Aorta (tissue), 5 donors: ENCODE results near the gene KLC3. TPM values are rescaled to one million over a fixed set of nuclear protein-coding genes. Genes with fewer than 3 reads are reported as not detected.
A peak's percentile ranks its signal among the peaks of the same experiment; 100 is the strongest.

Experiments
- ATAC-seq: fragments of 200-7000 bp; cut with Tn5 transposase; one replicate; pipeline ENCODE4 v1.9.1; 2022; ENCODE audit warnings: moderate library complexity; ENCODE audit not compliant: low FRiP score
- DNase-seq, 2 donors: peaks; one replicate each; pipeline ENCODE4 v3.0.0-alpha.2; 2020
- H3K27ac ChIP-seq, 2 donors: one replicate each; pipeline ENCODE4 v1.5.1; 2013; ENCODE audit warnings: low read length in 2 of 2, mild to moderate bottlenecking in 2 of 2, moderate library complexity in 2 of 2, control low read depth in 1 of 2, inconsistent platforms in 1 of 2, low read depth in 1 of 2
- H3K27me3 ChIP-seq, 2 donors: one replicate each; pipeline ENCODE4 v1.6.1; 2013; ENCODE audit warnings: control low read depth in 1 of 2, low read length in 1 of 2, mild to moderate bottlenecking in 1 of 2, moderate library complexity in 1 of 2; ENCODE audit not compliant: insufficient read depth in 2 of 2, control insufficient read depth in 1 of 2
- H3K36me3 ChIP-seq, 2 donors: one replicate each; pipeline ENCODE4 v1.6.1; 2013; ENCODE audit warnings: control low read depth in 1 of 2, low read length in 1 of 2, mild to moderate bottlenecking in 1 of 2; ENCODE audit not compliant: insufficient read depth in 2 of 2, control insufficient read depth in 1 of 2
- H3K4me1 ChIP-seq, 2 donors: one replicate each; pipeline ENCODE4 v1.6.1; 2013; ENCODE audit warnings: low read length in 2 of 2, control low read depth in 1 of 2, mild to moderate bottlenecking in 1 of 2, moderate library complexity in 1 of 2; ENCODE audit not compliant: insufficient read depth in 2 of 2, control insufficient read depth in 1 of 2
- H3K4me3 ChIP-seq, 2 donors: one replicate each; pipeline ENCODE4 v1.5.1; 2013; ENCODE audit warnings: low read length in 2 of 2, control low read depth in 1 of 2, mild to moderate bottlenecking in 1 of 2
- H3K9me3 ChIP-seq: one replicate; pipeline ENCODE4 v1.6.1; 2013; ENCODE audit warnings: mild to moderate bottlenecking, low read length; ENCODE audit not compliant: control insufficient read depth
- WGBS, 2 donors: extraction: QIAGEN DNeasy Blood & Tissue Kit; methylation state at CpG; one replicate each; pipeline ENCODE4 v1.1.7; 2013; 5-methylcytosine and 5-hydroxymethylcytosine counted together
- intact Hi-C, 2 donors: fragments of 100-400 bp; cut with DNase I; formaldehyde crosslinking; loops; one replicate each; pipeline versions ENCODE4 v1.14.2 to v1.15.0; 2022
- polyA plus RNA-seq, 2 donors: library from polyadenylated mRNA; stranded (reverse); fragments of 200-250 nt; gene quantifications; one replicate each; pipeline ENCODE4 v1.2.3, GENCODE V29; 2013
- total RNA-seq, 2 donors: library from RNA; stranded (reverse); fragmentation: NEBNext Ultra II Directional; extraction: Animal tissue kit (Norgen Biotek cat#: 25700); gene quantifications; one replicate each; pipeline ENCODE4 v1.2.1, GENCODE V29; 2021
- donor health status: healthy with polysubstance abuse.
- donor health status: Bipolar disorder and iron deficiency.
- donor health status: DM: no; HTN: no; CAD: no.
- donor health status: DM: no; HTN: no; CAD: no.
- donor health status: DM: yes; HTN: yes; CAD: no.

The KLC3 gene
- total and polyA plus RNA-seq, 4 donors = not detected

GRCh38 chr19:45368737-45369340, 28.3 kb downstream of the KLC3 start:
- WGBS, 2 donors = 93 to 97% methylated on average over 11 of the region's 11 CpGs
- Histone ChIP-seq H3K27me3 (no peaks in the 10 kb centered on the region), H3K4me3 (no peak overlapping the region), H3K9me3 (no peaks in the 10 kb centered on the region), H3K4me1 (no peaks in the 10 kb centered on the region), H3K27ac (no peak overlapping the region), H3K36me3 (no peaks in the 10 kb centered on the region)
- ATAC-seq (no peak), DNase-seq (no peak)
- intact Hi-C loops = no loop called here

- H3K4me1 ChIP-seq = no peaks in the 10 kb centered on the region
- no peaks in the 10 kb centered on the region for H3K27me3 ChIP-seq
- WGBS, 2 donors = 4% methylated on average over 55 of the region's 55 CpGs
- intact Hi-C loops = no loop called here
- peak; percentile 99 to 100 for DNase-seq
- no peaks in the 10 kb centered on the region for H3K9me3 ChIP-seq
- H3K4me3 ChIP-seq = peak within 1 kb of the TSS; percentile 39 to 87
- ATAC-seq = peak; percentile 98
- peak within 1 kb of the TSS in 1 of 2 donors; percentile 39 for H3K27ac ChIP-seq
- no peaks in the 10 kb centered on the region for H3K36me3 ChIP-seq
Measured at GRCh38 chr19:45370410-45371204, 30.1 kb downstream of the KLC3 start, which contains the start of gene ERCC2. TSS of gene ERCC2 (minus strand) at chr19:45370573. CDS start at chr19:45370540, 33 bp downstream.

- ATAC-seq (no peak), DNase-seq (no peak)
- Histone ChIP-seq H3K4me1 (no peaks in the 10 kb centered on the region), H3K9me3 (no peaks in the 10 kb centered on the region), H3K36me3 (no peaks in the 10 kb centered on the region), H3K4me3 (no peak overlapping the region), H3K27ac (no peak overlapping the region), H3K27me3 (no peaks in the 10 kb centered on the region)
- intact Hi-C loops = no loop called here
- 43 to 51% methylated on average over 12 to 13 of the region's 13 CpGs for WGBS, 2 donors
Measured at GRCh38 chr19:45376045-45376724, 35.6 kb downstream of the KLC3 start.

GRCh38 chr19:45380107-45380506, 39.6 kb downstream of the KLC3 start:
- peaks cover 0 to 3% of the 10 kb centered on the region in 2 donors for H3K36me3 ChIP-seq
- ATAC-seq = no peak
- no peaks in the 10 kb centered on the region for H3K27me3 ChIP-seq
- intact Hi-C loops = no loop called here
- no peaks in the 10 kb centered on the region for H3K9me3 ChIP-seq
- no peak for DNase-seq
- 89 to 92% methylated on average over 1 of the region's 1 CpG for WGBS, 2 donors
- no peak overlapping the region for H3K27ac ChIP-seq
- no peaks in the 10 kb centered on the region for H3K4me1 ChIP-seq
- H3K4me3 ChIP-seq = no peak overlapping the region

GRCh38 chr19:45382426-45382825, 41.9 kb downstream of the KLC3 start:
- 91 to 92% methylated on average over 29 of the region's 29 CpGs for WGBS, 2 donors
- intact Hi-C loops = no loop called here
- H3K4me3 ChIP-seq = no peak overlapping the region
- no peaks in the 10 kb centered on the region for H3K27me3 ChIP-seq
- no peaks in the 10 kb centered on the region for H3K9me3 ChIP-seq
- DNase-seq (no peak), ATAC-seq (no peak)
- H3K27ac ChIP-seq = no peak overlapping the region
- no peaks in the 10 kb centered on the region for H3K4me1 ChIP-seq
- H3K36me3 ChIP-seq = peaks cover 0 to 3% of the 10 kb centered on the region in 2 donors

- WGBS, 2 donors = 18 to 21% methylated on average over 75 of the region's 75 CpGs
- H3K36me3 ChIP-seq = peaks cover 0 to 3% of the 10 kb centered on the region in 2 donors
- no peaks in the 10 kb centered on the region for H3K27me3 ChIP-seq
- no peaks in the 10 kb centered on the region for H3K9me3 ChIP-seq
- no peak for DNase-seq
- intact Hi-C loops = no loop called here
- H3K4me1 ChIP-seq = no peaks in the 10 kb centered on the region
- no peak overlapping the region for H3K4me3 ChIP-seq
- H3K27ac ChIP-seq = no peak overlapping the region
- ATAC-seq = peak; percentile 41
Measured at GRCh38 chr19:45385392-45386221, 45.1 kb downstream of the KLC3 start.

- intact Hi-C loops = no loop called here
- DNase-seq (no peak), ATAC-seq (no peak)
- H3K9me3 ChIP-seq = no peaks in the 10 kb centered on the region
- H3K4me3 ChIP-seq = no peak overlapping the region
- H3K36me3 ChIP-seq = peaks cover 0 to 1% of the 10 kb centered on the region in 2 donors
- H3K27ac ChIP-seq = no peak overlapping the region
- WGBS, 2 donors = 73 to 89% methylated on average over 3 of the region's 3 CpGs
- H3K27me3 ChIP-seq = no peaks in the 10 kb centered on the region
- H3K4me1 ChIP-seq = no peaks in the 10 kb centered on the region
Measured at GRCh38 chr19:45391346-45391745, 50.8 kb downstream of the KLC3 start.

- no peak for DNase-seq
Measured at GRCh38 chr19:45391871-45392665, 51.5 kb downstream of the KLC3 start.

More at GRCh38 chr19:45391871-45392665, 51.5 kb downstream of the KLC3 start:
- WGBS, 2 donors = 93 to 95% methylated on average over 20 to 21 of the region's 21 CpGs
- no peaks in the 10 kb centered on the region for H3K27me3 ChIP-seq
- H3K4me3 ChIP-seq = no peak overlapping the region
- H3K9me3 ChIP-seq = no peaks in the 10 kb centered on the region
- no peak overlapping the region for H3K27ac ChIP-seq
- ATAC-seq = no peak
- H3K36me3 ChIP-seq = peaks cover 0 to 1% of the 10 kb centered on the region in 2 donors
- intact Hi-C loops = no loop called here
- H3K4me1 ChIP-seq = no peaks in the 10 kb centered on the region
